HPDE6-E6E7 (cell line): Measurements from ENCODE around the gene ELOF1.

Experiments
- DNase-seq: peaks from one replicate; pipeline ENCODE4 v3.0.0; 2011; ENCODE audit warnings: missing footprints; ENCODE audit errors: extremely low spot score

Gene ELOF1

GRCh38 chr19:11535792-11536595, 23.0 kb downstream of the ELOF1 start:
- DNase-seq = peak; percentile 74

DNA sequence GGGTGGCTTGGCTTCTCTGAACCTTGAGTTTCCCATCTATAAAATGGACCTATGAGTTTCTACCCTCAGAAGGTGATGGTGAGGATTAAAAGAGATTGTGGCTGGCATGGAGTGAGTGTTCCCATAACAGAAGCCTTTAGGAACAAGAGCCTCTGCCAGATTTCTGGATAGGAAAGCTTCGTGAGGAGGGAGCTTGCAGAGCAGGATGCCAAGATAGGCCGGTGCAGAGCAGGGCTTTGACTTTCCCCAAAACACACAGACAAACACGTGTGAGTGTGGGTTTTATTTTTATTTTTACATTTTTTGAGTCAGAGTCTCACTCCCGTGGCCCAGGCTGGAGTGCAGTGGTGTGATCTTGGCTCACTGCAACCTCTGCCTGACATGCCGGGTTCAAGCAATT, 24.1 kb downstream of the ELOF1 start:
- no peak for DNase-seq

GRCh38 chr19:11534538-11534937, 24.5 kb downstream of the ELOF1 start:
- DNase-seq = no peak

- no peak for DNase-seq
Measured at GRCh38 chr19:11530432-11530831, 28.6 kb downstream of the ELOF1 start.

GRCh38 chr19:11528551-11529341, 30.3 kb downstream of the ELOF1 start, which contains the start of gene ECSIT:
Gene ECSIT, minus strand, starts transcription at chr19:11529134. Its CDS starts 9,964 bp downstream, at chr19:11519170.
- peak; percentile 95 for DNase-seq

GRCh38 chr19:11519138-11519537, 39.9 kb downstream of the ELOF1 start:
- no peak for DNase-seq

DNA sequence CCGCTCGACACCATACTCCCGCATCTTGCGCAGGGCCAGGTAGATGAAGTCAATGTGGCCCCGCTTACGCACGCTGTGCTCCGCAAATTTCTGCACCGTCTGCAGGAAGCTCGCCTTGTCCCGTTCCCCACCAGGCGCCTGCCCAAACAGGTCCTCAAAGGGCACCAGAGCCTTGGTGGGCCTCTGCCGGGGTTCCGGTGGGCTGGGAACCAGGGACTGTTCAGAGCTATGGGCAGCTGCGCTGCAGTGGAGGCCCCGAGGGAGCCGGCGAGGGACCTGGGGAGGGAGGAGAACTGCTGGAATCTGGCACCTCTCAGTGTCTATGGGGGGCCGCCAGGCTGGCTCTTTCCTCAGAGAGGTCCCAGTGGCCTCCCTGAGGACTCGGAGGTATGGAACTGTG, 45.1 kb downstream of the ELOF1 start:
- no peak for DNase-seq

DNA sequence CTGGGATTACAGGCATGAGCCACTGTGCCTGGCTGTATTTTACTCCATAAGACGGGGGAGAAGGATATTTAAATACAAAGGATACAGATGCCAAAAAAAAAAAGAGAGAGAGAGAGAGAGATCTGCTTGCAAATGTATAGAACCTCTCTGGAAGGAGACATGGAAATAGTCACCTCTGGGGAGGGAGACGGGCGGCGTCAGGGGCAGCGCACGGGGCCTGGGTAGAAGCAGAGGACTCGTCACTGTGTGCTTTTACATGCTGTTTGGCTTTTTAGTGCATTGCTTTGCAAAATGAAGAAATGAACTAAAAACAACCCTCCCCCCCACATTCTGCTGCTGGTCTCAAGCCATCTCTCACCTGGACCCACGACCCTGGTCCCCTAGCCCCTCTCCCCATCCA, 48.6 kb downstream of the ELOF1 start:
- DNase-seq = no peak

GRCh38 chr19:11507370-11508078, 51.5 kb downstream of the ELOF1 start:
- DNase-seq = no peak

DNA sequence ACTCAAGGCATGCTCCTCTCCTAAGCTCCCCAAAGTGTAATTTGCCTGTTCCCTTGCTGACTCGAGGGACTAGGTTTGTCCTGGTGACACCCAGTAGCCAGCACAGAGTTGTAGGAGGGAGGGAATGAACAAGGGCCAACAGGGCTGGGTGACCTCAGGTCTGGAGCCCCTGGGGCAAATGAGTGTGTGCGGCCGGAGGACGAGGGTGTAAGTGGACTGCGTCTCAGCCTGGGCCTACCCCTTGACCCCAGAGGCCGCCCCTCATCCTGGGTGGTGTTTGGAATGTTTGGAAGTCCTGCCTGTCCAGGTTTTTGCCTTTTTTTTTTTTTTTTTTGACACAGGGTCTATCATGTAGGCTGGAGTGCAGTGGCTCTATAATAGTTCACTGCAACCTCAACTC, 52.1 kb downstream of the ELOF1 start:
- DNase-seq = no peak

DNA sequence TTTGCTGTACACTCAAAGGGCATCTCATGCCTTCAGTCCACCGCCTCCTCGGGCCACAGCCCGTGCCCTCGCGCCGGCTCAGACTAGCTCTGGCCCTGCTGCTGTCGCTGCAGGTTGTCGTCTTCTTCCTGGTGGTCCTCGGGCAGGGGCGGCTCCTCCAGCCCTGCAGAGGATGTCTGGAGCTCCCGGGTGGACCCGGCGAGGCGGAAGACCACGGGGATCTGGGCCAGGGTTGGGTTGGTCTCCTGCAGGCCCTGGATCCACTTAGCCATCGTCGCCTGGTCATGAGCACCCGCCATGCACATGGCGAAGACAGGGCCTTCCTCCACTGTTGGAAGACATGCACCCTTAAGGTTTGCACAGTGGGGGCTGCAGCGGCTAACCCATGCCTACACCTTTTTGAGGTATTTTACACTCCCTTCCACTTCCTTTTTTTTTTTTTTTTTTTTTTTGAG, 52.9 kb downstream of the ELOF1 start:
- no peak for DNase-seq

- DNase-seq = peak; percentile 97
Measured at GRCh38 chr19:11505504-11506100, 53.4 kb downstream of the ELOF1 start, which contains the start of gene ZNF653. Gene ZNF653, minus strand, starts transcription at chr19:11505839. Its CDS starts 53 bp downstream, at chr19:11505786.

GRCh38 chr19:11505032-11505503, 54.0 kb downstream of the ELOF1 start:
- DNase-seq = peak; percentile 93

GRCh38 chr19:11504502-11505031, 54.5 kb downstream of the ELOF1 start:
- no peak for DNase-seq
